HG03571 (cell line): ENCODE results near the gene ADH7.
"Not testable (repeated sequence)": the region's sequence is repeated elsewhere in the genome, so short reads cannot be mapped to it uniquely, and the experiment has no call there.

ENCODE experiments used
- ATAC-seq: cut with Tn5 transposase; IDR thresholded peaks from one replicate; pipeline ENCODE4 v1.9.1; 2021; ENCODE audit not compliant: unreplicated experiment

ADH7 gene

GRCh38 chr4:99417125-99417524, 18.0 kb downstream of the ADH7 start:
- ATAC-seq = no peak

GRCh38 chr4:99415762-99416161, 19.4 kb downstream of the ADH7 start:
- ATAC-seq = not testable (repeated sequence)

GRCh38 chr4:99414902-99415301, 20.2 kb downstream of the ADH7 start:
- not testable (repeated sequence) for ATAC-seq

- ATAC-seq = no peak
Measured at GRCh38 chr4:99414401-99414800, 20.7 kb downstream of the ADH7 start.

- no peak for ATAC-seq
Measured at GRCh38 chr4:99413140-99413539, 22.0 kb downstream of the ADH7 start.

- no peak for ATAC-seq
Measured at GRCh38 chr4:99411041-99411440, 24.1 kb downstream of the ADH7 start.

- no peak for ATAC-seq
Measured at GRCh38 chr4:99410075-99410474, 25.1 kb downstream of the ADH7 start.

GRCh38 chr4:99408346-99408745, 26.8 kb downstream of the ADH7 start:
- no peak for ATAC-seq

- no peak for ATAC-seq
Measured at GRCh38 chr4:99405433-99406115, 29.6 kb downstream of the ADH7 start.

- ATAC-seq = peak; percentile 85
Measured at GRCh38 chr4:99404595-99405287, 30.4 kb downstream of the ADH7 start.

GRCh38 chr4:99403380-99404184, 31.6 kb downstream of the ADH7 start:
- peak; percentile 64 for ATAC-seq

- no peak for ATAC-seq
Measured at GRCh38 chr4:99402765-99403164, 32.4 kb downstream of the ADH7 start.

GRCh38 chr4:99400831-99401230, 34.3 kb downstream of the ADH7 start:
- ATAC-seq = no peak

GRCh38 chr4:99399017-99399416, 36.1 kb downstream of the ADH7 start:
- ATAC-seq = no peak

GRCh38 chr4:99395595-99396364, 39.4 kb downstream of the ADH7 start:
- ATAC-seq = no peak

- ATAC-seq = no peak
Measured at GRCh38 chr4:99394896-99395295, 40.2 kb downstream of the ADH7 start.

GRCh38 chr4:99390055-99390454, 45.1 kb downstream of the ADH7 start:
- no peak for ATAC-seq

GRCh38 chr4:99389606-99390005, 45.5 kb downstream of the ADH7 start:
- ATAC-seq = no peak

- ATAC-seq = no peak
Measured at GRCh38 chr4:99383833-99384392, 51.2 kb downstream of the ADH7 start.

- no peak for ATAC-seq
Measured at GRCh38 chr4:99383399-99383798, 51.7 kb downstream of the ADH7 start.
